K562 (cell line): ENCODE results near the gene CD72. TPM values are rescaled to one million over a fixed set of nuclear protein-coding genes. Genes with fewer than 3 reads are reported as not detected.

Experiments used
- ATAC-seq: fragments of 200-7000 bp; cut with Tn5 transposase; 3 replicates; pipeline ENCODE4 v1.9.1; 2020; ENCODE audit warnings: moderate library complexity
- BruUV-seq: library from RNA; stranded (reverse); fragments of 400-500 nt; replicated peaks from 2 replicates; lab custom pipeline; 2021; lab: Mats Ljungman, UMichigan
- CTCF ChIA-PET: fragments of 300-600 bp; formaldehyde crosslinking; extraction: SDS; loops from one replicate; lab custom pipeline; 2021; ENCODE audit warnings: low intra/inter-chr PET ratio; lab: Yijun Ruan, JAX
- POLR2A ChIA-PET: fragments of 300-600, 350-650 bp; sonication (Branson Sonifier 250); formaldehyde crosslinking; extraction: SDS; loops from one replicate; lab custom pipeline; 2021; ENCODE audit warnings: antibody characterized with exemption, inconsistent platforms; lab: Yijun Ruan, JAX
- DNase-seq, 4 experiments: peaks; one replicate each; pipeline versions ENCODE4 v3.0.0 to v3.0.0-alpha.2; 2011 to 2018; ENCODE audit warnings: low spot score in 3 of 4, mixed read lengths in 3 of 4; ENCODE audit errors: extremely low read depth in 1 of 4
- FAIRE-seq: peaks from 2 replicates; lab custom pipeline; 2011; peaks lifted over from hg19 to GRCh38; lab: Jason Lieb, UNC
- H2AFZ ChIP-seq: 2 replicates; pipeline ENCODE4 v1.6.0; 2011; ENCODE audit warnings: low read depth, low read length, control low read depth, inconsistent platforms
- H3K27ac ChIP-seq: fragments of 200-600 bp; 3 replicates; pipeline ENCODE4 v1.8.0; 2011; ENCODE audit warnings: low read depth, mild to moderate bottlenecking, control low read depth, inconsistent platforms, low read length, moderate library complexity, mixed read lengths; ENCODE audit errors: extremely low read depth
- H3K27me3 ChIP-seq, 2 experiments: fragments of 300-600 bp in 1 of 2; 2 replicates in 1 of 2; 3 replicates in 1 of 2; pipeline versions ENCODE4 v1.6.0 to v1.8.0; 2011; ENCODE audit warnings: inconsistent platforms in 2 of 2, low read length in 2 of 2, mild to moderate bottlenecking in 1 of 2, mixed read lengths in 1 of 2, moderate library complexity in 1 of 2; ENCODE audit not compliant: control insufficient read depth in 2 of 2, insufficient read depth in 2 of 2
- H3K36me3 ChIP-seq: fragments of 300-600 bp; 3 replicates; pipeline ENCODE4 v1.8.0; 2011; ENCODE audit warnings: mild to moderate bottlenecking, low read length, inconsistent platforms; ENCODE audit not compliant: control insufficient read depth, insufficient read depth
- H3K4me1 ChIP-seq, 2 experiments: fragments of 200-600 bp in 1 of 2; replicated peaks in 1 of 2; 2 replicates in 1 of 2; 3 replicates in 1 of 2; pipeline versions ENCODE4 v1.5.1 to v1.8.0; 2011; ENCODE audit warnings: inconsistent platforms in 2 of 2, low read length in 2 of 2, mild to moderate bottlenecking in 1 of 2, mixed read lengths in 1 of 2, moderate library complexity in 1 of 2; ENCODE audit not compliant: control insufficient read depth in 2 of 2, insufficient read depth in 2 of 2
- H3K4me2 ChIP-seq: 2 replicates; pipeline ENCODE4 v1.6.1; 2011; ENCODE audit warnings: low read length, control low read depth, inconsistent platforms, mixed read lengths; ENCODE audit not compliant: insufficient read depth
- H3K4me3 ChIP-seq: fragments of 200-600 bp; sonication (generic), shearing (Covaris generic); 2 replicates; pipeline ENCODE4 v1.5.1; 2016; ENCODE audit warnings: control low read depth, inconsistent platforms
- H3K79me2 ChIP-seq: fragments of 200-600 bp; 3 replicates; pipeline ENCODE4 v1.8.0; 2011; ENCODE audit warnings: low read length, inconsistent platforms; ENCODE audit not compliant: control insufficient read depth, insufficient read depth
- H3K9ac ChIP-seq, 2 experiments: 2 replicates each; pipeline versions ENCODE4 v1.6.0 to v1.6.1; 2011; ENCODE audit warnings: low read depth in 2 of 2, low read length in 2 of 2, control low read depth in 1 of 2, inconsistent platforms in 1 of 2, mild to moderate bottlenecking in 1 of 2, mixed read lengths in 1 of 2; ENCODE audit not compliant: insufficient read depth in 1 of 2
- H3K9me1 ChIP-seq: one replicate; pipeline ENCODE4 v1.6.0; 2011; ENCODE audit warnings: inconsistent platforms, mild to moderate bottlenecking, low read length, moderate library complexity; ENCODE audit not compliant: control insufficient read depth, insufficient read depth
- H3K9me3 ChIP-seq: replicated peaks from 2 replicates; pipeline ENCODE4 v1.5.1; 2011; ENCODE audit warnings: low read depth, low read length, inconsistent platforms; ENCODE audit not compliant: control insufficient read depth, insufficient read depth
- H4K20me1 ChIP-seq: replicated peaks from 2 replicates; pipeline ENCODE4 v1.6.1; 2011; ENCODE audit warnings: low read length, inconsistent platforms, mixed read lengths; ENCODE audit not compliant: control insufficient read depth, insufficient read depth
- BCOR ChIP-seq: fragments of 450-650 bp; IDR thresholded peaks from 2 replicates; pipeline ENCODE4 v1.6.1; 2016
- BDP1 ChIP-seq: IDR thresholded peaks from 3 replicates; pipeline ENCODE4 v1.6.1; 2011; ENCODE audit not compliant: insufficient read length, insufficient read depth
- DDX20 ChIP-seq: fragments of 450-650 bp; IDR thresholded peaks from 2 replicates; pipeline ENCODE4 v1.6.1; 2016; ENCODE audit warnings: missing genetic modification characterization, low read depth, mild to moderate bottlenecking, missing compliant biosample characterization, moderate library complexity
- EHMT2 ChIP-seq: fragments of 450-650 bp; IDR thresholded peaks from 2 replicates; pipeline ENCODE4 v1.6.1; 2018; ENCODE audit warnings: antibody characterized with exemption
- IRF2 ChIP-seq: sonication (generic); formaldehyde crosslinking; IDR thresholded peaks from 2 replicates; pipeline ENCODE4 v1.8.1; 2022; ENCODE audit warnings: mild to moderate bottlenecking, missing genetic modification reagents
- NFATC3 ChIP-seq: fragments of 450-650 bp; IDR thresholded peaks from 2 replicates; pipeline ENCODE4 v1.6.1; 2017; ENCODE audit warnings: mild to moderate bottlenecking
- NONO ChIP-seq, 2 experiments: fragments of 200-400 bp in 1 of 2; fragments of 450-650 bp in 1 of 2; formaldehyde crosslinking in 1 of 2; IDR thresholded peaks; 2 replicates each; pipeline ENCODE4 v1.6.1; 2017; ENCODE audit warnings: low read depth in 2 of 2, mild to moderate bottlenecking in 2 of 2, moderate library complexity in 2 of 2, low read length in 1 of 2
- PYGO2 ChIP-seq: fragments of 450-650 bp; IDR thresholded peaks from 2 replicates; pipeline ENCODE4 v1.6.1; 2016; ENCODE audit warnings: mild to moderate bottlenecking, missing genetic modification characterization, moderate library complexity, missing compliant biosample characterization
- RNF219 ChIP-seq: fragments of 250-450 bp; sonication (Bioruptor Pico); IDR thresholded peaks from 2 replicates; pipeline ENCODE4 v1.5.0; 2022; ENCODE audit warnings: mild to moderate bottlenecking
- SMARCA4 ChIP-seq: fragments of 450-650 bp; IDR thresholded peaks from 2 replicates; pipeline ENCODE4 v1.6.1; 2016
- TCF15 ChIP-seq: fragments of 250-450 bp; sonication (Bioruptor Pico); IDR thresholded peaks from 2 replicates; pipeline ENCODE4 v1.8.0; 2022; ENCODE audit warnings: moderate library complexity, mild to moderate bottlenecking, inconsistent platforms
- ZNF311 ChIP-seq: fragments of 250-450 bp; sonication (Bioruptor Pico); IDR thresholded peaks from 2 replicates; pipeline ENCODE4 v1.4.0; 2020; ENCODE audit warnings: mild to moderate bottlenecking, moderate library complexity
- ZNF316 ChIP-seq: fragments of 450-650 bp; IDR thresholded peaks from 2 replicates; pipeline ENCODE4 v1.6.1; 2016
- ZNF445 ChIP-seq: fragments of 250-450 bp; sonication (Bioruptor Pico); IDR thresholded peaks from 2 replicates; pipeline ENCODE4 v1.4.0; 2020; ENCODE audit warnings: low read depth, mild to moderate bottlenecking, moderate library complexity
- ZNF696 ChIP-seq: fragments of 250-450 bp; sonication (Bioruptor Pico); conservative IDR thresholded peaks from 2 replicates; pipeline ENCODE4 v1.4.0; 2020; ENCODE audit warnings: mild to moderate bottlenecking, moderate library complexity
- whole genome bisulfite sequencing: fragments of 100-300 bp; shearing (Covaris generic); methylation state at CpG from one replicate; pipeline ENCODE4 v1.1.6; 2016; ENCODE audit warnings: low coverage, mixed read lengths; ENCODE audit not compliant: insufficient coverage; ENCODE audit errors: missing lambda C conversion rate; 5-methylcytosine and 5-hydroxymethylcytosine counted together
- in situ Hi-C: fragments of 300-500 bp; cut with MboI; formaldehyde crosslinking; loops from 4 replicates; pipeline ENCODE4 v1.15.0; 2018; ENCODE audit warnings: inconsistent platforms, mixed read lengths
- intact Hi-C: fragments of 100-400 bp; cut with micrococcal nuclease; formaldehyde crosslinking; loops from 2 replicates; pipeline ENCODE4 v1.14.2; 2022
- polyA plus RNA-seq, 8 experiments: library from polyadenylated mRNA; depleted of rRNA in 4 of 8; stranded (reverse) in 5 of 8; unstranded in 3 of 8; fragments of >200 nt; fragmentation: Nextera tagmentation in 2 of 8; fragmentation: Illumina TruSeq in 1 of 8; extraction: Ambion mirVana in 2 of 8; extraction: Trizol in 1 of 8; gene quantifications; 2 replicates each; pipeline versions ENCODE4 v1.2.1 to v1.2.3, GENCODE V29; 2011 to 2014; ENCODE audit warnings: inconsistent platforms in 1 of 8, missing spikeins in 1 of 8
- total RNA-seq, 7 experiments: library from RNA; depleted of rRNA in 6 of 7; stranded (reverse); fragments of >200 nt in 6 of 7; fragmentation: Illumina TruSeq in 2 of 7; extraction: Trizol in 2 of 7; gene quantifications; 2 replicates each; pipeline versions ENCODE4 v1.2.1 to v1.2.3, GENCODE V29; 2011 to 2021; ENCODE audit warnings: low replicate concordance in 1 of 7
- TF ChIP-seq, protein P1 (sequence below): fragments of 250-450 bp; sonication (Bioruptor Pico); IDR thresholded peaks from 2 replicates; pipeline ENCODE4 v1.4.0; 2020; ENCODE audit warnings: mild to moderate bottlenecking, moderate library complexity, borderline replicate concordance

Gene CD72
- total and polyA plus RNA-seq, 9 of the 15 experiments (the other 6 are each of a cell fraction or from before 2014, with no cell fraction given): 0.11 to 0.78 (median 0.27) TPM; not detected in 1

- TF ChIP-seq, protein P1, sequence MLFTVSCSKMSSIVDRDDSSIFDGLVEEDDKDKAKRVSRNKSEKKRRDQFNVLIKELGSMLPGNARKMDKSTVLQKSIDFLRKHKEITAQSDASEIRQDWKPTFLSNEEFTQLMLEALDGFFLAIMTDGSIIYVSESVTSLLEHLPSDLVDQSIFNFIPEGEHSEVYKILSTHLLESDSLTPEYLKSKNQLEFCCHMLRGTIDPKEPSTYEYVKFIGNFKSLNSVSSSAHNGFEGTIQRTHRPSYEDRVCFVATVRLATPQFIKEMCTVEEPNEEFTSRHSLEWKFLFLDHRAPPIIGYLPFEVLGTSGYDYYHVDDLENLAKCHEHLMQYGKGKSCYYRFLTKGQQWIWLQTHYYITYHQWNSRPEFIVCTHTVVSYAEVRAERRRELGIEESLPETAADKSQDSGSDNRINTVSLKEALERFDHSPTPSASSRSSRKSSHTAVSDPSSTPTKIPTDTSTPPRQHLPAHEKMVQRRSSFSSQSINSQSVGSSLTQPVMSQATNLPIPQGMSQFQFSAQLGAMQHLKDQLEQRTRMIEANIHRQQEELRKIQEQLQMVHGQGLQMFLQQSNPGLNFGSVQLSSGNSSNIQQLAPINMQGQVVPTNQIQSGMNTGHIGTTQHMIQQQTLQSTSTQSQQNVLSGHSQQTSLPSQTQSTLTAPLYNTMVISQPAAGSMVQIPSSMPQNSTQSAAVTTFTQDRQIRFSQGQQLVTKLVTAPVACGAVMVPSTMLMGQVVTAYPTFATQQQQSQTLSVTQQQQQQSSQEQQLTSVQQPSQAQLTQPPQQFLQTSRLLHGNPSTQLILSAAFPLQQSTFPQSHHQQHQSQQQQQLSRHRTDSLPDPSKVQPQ: no peak
- no peak for TF ChIP-seq TCF15 (CRISPR knock-in tag)
Observed at GRCh38 chr9:35666549-35666948, 48.3 kb upstream of the CD72 start (continued).

DNA sequence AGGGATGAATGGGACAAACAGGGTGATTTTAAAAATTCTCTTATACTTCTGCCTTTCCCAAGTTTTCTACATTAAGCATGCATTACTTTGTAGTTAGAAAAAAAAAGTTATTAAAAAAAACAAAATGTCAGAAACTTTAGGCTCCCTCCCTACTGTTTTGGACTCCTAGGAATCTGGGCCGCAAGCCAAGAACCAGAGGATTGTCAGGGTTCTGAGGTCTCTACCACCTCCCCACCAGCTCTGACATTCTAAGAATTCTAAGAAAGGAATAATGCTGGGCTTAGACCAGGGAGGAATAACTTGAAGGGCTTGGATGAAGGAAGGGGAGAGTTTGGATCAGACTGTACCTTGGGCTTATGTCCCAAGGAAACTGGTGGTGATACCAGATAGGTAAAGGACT, 47.8 kb upstream of the CD72 start:
- ATAC-seq: no peak
- POLR2A ChIA-PET: interaction anchor here (1.2 kb wide), 1 partner anchor 8 kb away, joined by 4 read pairs; the partner anchor contains the start of genes CCDC107 and RMRP
- Histone ChIP-seq H3K9me1 (no peaks in the 10 kb centered on the region), H3K27me3 (no peaks in the 10 kb centered on the region), H3K4me1 (peaks cover 13 to 20% of the 10 kb centered on the region in 2 experiments), H3K36me3 (peaks cover 23% of the 10 kb centered on the region; the same call in 2 of the 3 replicates), H3K9ac (no peak overlapping the region), H3K27ac (no peak overlapping the region), H3K4me2 (no peak overlapping the region), H2AFZ (peak overlapping the region; percentile 33; the same call in 1 of the 2 replicates), H3K9me3 (no peaks in the 10 kb centered on the region), H4K20me1 (no peaks in the 10 kb centered on the region), H3K79me2 (peaks cover 18% of the 10 kb centered on the region), H3K4me3 (no peak overlapping the region)
- no peak for DNase-seq
- in situ Hi-C loops: no loop called here
- no TSS peak for BruUV-seq
- CTCF ChIA-PET: no interaction called here
- WGBS: 83% methylated on average over 1 of the region's 1 CpG
- no peak for TF ChIP-seq NFATC3
- TF ChIP-seq DDX20: no peak
- TF ChIP-seq ZNF311 (CRISPR knock-in tag): no peak
- TF ChIP-seq BCOR: no peak
- no peak for TF ChIP-seq ZNF316
- TF ChIP-seq ZNF445 (CRISPR knock-in tag): no peak
- TF ChIP-seq IRF2: no peak
- no peak for TF ChIP-seq RNF219 (CRISPR knock-in tag)
- no peak for TF ChIP-seq EHMT2
- TF ChIP-seq NONO (IDR thresholded peaks at IDR 0.05; ENCODE audit: low read depth in 2 of 2, low read length in 1 of 2): no peak
- TF ChIP-seq ZNF696 (CRISPR knock-in tag): no peak
- no peak for TF ChIP-seq SMARCA4
- no peak for TF ChIP-seq BDP1
- TF ChIP-seq PYGO2 (tag): no peak
- FAIRE-seq: no peak
- intact Hi-C loops: loop anchor here (10.0 kb wide), 1 partner anchor 149 kb away; the partner anchor contains the start of genes HINT2 and SPAG8
